SHP77 (cell line): ENCODE results near the gene TMEM140.
"Not testable (repeated sequence)": the region's sequence is repeated elsewhere in the genome, so short reads cannot be mapped to it uniquely, and the experiment has no call there.

ENCODE experiments used
- DNase-seq, 2 experiments: peaks; one replicate each; lab custom pipeline; 2025; lab: John Stamatoyannopoulos, UW

The TMEM140 gene

DNA sequence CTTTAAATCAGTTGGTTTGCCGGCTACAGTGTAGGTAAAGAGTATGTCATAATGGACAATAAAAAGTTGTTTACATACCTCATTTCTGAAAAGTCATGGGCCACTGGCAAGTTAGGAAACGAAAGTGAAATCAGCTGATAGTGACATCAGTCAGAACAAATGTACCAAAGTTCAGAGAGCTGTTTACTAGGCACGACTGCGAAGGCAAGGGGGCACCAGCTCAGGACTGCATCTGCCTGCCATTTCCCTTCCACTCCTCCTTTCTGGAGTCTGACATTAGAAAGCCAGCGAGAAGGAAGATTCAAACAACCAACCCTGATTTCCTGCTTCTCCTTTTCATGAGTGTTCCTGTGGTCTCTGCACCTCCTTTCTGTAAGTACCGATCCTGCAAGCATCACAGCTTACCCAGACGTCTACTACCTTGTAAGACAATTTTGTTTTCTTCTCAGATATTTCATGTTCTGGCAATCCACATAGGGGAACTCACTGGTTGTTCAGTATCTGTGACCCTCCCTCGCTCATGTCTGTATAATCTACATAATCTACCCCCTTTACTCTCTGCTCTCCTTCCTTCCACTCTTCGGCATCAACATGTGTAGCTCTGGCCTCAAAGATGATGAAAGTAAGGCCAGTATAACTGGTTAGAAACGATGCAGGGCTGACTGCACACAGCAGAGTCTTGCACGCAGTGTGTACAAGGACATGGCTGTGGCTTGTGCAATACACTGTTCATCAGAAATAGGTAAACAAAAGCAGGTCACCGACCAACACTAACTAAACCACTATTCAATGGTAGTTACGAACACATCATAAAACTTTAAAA, at the start of gene TMEM140:
TSS of gene TMEM140 (plus strand) at position 174 of the 823 bp plus-strand sequence. CDS start 16,370 bp downstream, outside the sequence.
- DNase-seq = peak in 1 of 2 experiments; percentile 15

DNA sequence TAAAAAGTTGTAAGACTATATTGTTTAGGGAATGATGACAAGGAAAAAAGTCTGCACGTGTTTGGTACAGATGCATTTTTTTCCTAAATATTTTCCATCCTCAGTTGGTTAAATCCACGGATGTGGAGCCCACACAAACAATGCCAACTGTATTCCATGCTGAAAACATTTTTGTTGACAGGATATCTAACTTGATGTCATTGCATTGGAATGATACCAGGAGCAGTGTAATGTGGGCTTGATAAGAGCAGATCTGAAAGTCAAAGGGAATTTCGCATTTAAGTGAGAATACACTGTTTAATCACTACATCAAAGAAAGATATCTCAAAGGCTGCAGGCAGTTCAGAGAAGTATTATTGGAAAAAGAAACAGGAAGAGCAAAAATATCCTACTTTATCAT, 49.5 kb upstream of the TMEM140 start:
- no peak for DNase-seq

DNA sequence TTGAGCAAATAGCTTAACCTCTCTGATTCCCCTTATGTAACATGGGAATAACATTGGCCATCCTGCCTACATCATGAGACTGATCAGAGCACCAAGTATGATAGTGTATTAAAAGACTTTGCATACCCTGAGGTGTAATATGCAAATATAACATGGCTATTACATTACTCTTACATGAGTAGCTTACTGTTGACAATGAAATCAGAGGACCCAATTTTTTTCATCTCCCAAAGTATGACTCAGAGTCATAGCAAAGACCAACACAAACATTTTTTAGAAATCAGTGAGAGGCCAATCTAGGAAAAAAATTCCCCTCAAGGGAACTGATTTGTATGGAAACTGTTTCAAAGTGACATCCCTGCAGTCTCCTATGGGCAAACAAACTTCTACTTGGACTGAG, 47.0 kb upstream of the TMEM140 start:
- no peak for DNase-seq

DNA sequence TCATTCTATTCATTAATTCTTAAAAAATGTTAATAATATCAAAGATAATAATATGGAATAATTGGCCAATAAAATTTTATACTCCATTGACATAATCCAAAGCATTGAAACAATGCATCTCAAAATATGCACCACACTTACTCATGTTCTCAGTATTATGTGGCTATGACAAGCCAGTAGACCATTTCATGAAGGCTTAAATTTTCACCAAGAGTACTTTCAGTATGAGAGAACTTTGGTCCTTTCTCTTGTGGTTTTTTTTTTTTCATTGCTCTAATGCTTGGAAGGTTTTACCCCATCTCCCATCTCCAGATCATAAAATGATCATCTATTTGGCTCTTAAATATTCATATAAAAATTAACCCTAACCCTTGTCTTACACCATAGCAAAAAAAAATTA, 45.5 kb upstream of the TMEM140 start:
- DNase-seq = no peak

DNA sequence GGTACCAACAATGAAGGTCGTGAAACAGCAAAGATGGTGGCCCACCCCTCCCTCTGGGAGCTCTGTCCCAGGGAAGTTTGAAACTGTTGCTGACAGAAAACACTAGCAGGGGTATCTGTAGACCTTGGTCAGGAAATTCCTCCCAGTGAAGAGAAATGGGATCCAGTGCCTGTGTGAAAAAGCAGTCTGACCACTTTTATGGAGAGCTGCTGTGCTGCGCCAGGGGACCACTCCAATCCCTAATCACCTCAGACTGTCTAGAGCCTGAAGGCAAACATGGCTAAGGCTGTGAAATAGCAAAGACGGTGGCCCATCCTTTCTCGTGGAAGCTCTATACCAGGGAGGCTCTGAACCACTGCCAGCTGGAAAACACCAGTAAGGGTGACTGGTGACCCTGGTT, 38.3 kb upstream of the TMEM140 start:
- no peak for DNase-seq

DNA sequence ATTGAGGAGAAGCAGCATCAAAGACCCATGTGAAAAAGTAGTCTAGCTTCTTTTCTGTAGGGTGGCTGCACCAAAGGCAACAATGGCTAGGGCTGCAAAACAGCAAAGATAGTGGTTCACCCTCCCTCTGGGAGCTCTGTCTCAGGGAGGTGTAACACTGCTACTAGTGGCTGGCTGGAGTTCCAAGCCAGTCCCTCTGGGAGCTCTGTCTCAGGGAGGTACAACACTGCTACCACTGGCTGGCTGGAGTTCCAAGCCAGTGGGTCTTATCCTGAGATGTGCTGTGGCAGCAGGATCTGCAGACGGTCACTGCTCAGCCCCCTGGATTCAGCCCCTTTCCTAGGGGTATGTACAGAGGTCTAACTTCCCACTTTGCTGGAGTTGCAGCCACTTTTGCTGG, 37.9 kb upstream of the TMEM140 start:
- no peak for DNase-seq

DNA sequence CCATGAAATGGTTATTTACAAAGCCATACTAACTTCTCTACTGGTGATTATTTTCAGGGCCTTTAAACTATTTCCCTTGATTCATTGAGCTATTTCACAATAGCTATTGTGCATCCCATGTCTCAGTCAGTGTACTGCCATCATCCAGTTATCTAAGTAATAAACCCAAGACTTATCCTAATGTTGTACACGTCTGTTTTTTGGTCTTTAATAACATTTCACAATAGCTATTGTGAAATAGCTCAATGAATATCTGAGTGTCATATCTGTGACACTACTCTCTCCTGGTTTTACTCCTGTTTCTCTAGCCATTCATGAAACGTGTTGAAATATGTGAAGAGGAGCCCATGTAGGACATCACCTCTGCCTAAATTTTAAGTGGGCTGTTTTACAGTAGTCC, 36.5 kb upstream of the TMEM140 start:
- no peak for DNase-seq

DNA sequence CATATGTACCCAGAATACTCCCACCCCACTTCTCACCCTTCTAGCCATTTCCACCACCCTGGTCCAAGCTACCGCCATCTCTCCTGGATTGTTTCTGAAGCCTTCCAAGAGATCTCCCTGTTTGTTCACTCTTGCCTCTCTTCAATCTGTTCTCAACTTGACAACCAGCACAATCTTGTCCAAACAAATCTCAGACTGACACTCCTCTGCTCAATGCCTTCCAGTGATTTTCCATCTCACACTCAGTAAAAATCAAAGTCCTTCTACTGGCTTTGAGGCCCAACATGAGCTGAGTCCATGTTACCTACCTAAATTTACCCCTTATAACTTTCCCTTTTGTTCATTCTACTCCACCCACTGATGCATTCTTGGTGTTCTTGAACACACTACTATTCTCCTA, 33.2 kb upstream of the TMEM140 start:
- no peak for DNase-seq

DNA sequence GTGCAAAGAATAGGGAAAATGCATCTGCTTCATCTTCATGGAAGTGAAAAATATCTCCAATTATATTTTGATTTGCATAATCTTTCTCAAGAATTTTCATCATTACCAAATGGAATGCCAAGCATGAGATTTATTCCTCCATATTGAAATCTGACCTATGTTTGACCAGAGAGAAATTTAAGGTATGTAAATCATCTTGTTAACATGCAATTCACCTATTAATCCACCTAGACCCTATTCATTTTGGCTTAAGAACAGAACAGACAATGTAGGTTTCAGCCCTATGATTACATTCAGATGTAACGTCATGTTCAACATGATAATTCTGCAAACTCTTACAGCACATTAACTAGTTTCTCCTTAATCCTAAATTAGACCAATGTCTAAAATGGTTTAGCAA, 30.8 kb upstream of the TMEM140 start:
- no peak for DNase-seq

DNA sequence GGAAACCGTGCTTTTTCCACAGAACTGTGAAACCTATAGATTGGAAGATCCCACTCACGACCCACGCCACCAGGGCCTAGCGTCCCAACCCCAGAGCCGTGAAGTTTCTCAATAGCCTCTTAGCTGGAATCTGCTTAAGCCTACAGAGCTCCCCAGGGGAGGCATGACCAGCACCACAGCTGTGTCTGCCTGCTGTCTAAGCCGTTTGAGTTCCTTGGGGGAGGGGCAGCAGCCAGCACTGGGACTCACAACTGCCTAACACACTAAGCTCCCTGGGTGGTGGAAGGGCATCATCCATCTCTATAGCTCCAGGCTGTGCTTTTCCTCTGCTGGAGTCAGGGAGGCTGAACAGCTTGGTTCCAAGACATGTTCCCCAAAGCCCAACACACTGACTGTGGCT, 26.0 kb upstream of the TMEM140 start:
- no peak for DNase-seq

DNA sequence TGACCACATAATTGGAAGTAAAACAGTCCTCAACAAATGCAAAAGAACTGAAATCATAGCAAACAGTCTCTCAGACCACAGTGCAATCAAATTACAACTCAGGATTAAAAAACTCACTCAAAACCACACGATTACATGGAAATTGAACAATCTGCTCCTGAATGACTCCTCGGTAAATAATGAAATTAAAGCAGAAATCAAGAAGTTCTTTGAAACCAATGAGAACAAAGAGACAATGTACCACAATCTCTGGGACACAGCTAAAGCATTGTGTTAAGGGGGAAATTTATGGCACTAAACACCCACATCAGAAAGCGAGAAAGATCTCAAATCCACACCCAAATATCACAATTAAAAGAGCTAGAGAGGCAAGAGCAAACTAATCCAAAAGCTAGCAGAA, 23.2 kb upstream of the TMEM140 start:
- not testable (repeated sequence) for DNase-seq

DNA sequence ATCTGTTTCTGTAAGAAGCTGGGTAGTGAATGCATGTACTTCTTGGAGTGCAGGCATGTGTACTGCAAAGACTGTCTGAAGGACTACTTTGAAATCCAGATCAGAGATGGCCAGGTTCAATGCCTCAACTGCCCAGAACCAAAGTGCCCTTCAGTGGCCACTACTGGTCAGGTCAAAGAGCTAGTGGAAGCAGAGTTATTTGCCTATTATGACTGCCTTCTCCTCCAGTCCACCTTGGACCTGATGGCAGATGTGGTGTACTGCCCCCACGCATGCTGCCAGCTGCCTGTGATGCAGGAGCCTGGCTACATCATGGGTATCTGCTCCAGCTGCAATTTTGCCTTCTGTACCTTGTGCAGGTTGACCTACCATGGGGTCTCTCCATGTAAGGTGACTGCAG, 18.9 kb upstream of the TMEM140 start:
- no peak for DNase-seq

DNA sequence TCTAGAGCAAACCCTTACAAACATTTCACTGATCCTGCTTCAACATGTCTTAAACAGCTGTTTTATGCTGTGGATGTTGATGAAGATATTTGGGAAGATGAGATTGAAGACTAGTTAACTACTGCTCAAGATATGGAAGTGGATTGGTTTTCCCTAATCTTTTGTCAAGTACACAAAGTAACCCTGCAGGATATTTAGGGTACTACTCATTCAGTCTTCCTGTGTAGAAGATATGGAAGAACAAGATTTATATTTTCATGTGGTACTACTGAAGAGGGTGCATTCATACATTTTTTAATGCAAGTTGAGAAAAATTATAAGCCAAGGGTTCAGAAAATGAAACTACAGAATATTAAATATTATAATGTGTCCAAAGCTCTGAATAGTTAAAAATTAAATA, 18.3 kb upstream of the TMEM140 start:
- no peak for DNase-seq

DNA sequence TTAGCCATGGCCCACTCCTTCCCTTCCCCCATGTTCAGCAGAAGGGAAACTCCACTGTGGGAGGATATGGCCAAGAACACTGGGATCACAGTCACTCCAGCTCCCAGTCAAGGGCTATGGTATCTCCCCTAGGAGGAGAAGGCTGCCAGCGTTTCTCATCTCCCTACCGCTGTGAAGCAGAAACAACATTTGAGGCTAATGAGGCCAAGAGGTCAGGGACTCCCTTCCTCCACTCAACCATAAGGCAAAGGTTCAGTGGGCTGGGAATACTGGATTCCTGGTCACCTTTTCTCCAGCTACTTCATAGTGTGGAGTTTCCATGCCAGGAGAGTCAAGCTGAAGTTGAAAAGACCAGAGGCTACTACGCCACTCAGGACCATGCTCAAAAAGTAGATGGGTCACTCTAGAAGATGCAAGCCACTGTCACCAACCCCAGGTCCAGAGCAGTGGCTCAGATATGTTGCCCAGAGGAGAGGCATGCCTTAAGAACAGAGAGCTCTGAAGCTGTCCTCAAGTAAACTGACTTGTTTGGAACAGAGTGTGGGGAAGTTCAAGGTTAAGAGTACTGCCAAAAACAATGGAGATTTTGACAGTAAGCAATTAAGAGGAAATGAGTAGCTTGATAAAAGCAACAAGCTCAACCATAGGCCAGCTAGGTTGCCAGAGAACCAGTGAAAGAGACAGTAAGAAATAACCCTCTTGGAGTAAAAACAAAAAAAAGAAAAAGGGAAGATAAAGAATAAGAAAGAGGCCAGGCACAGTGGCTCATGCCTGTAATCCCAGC, 3.8 kb upstream of the TMEM140 start:
- DNase-seq = no peak

DNA sequence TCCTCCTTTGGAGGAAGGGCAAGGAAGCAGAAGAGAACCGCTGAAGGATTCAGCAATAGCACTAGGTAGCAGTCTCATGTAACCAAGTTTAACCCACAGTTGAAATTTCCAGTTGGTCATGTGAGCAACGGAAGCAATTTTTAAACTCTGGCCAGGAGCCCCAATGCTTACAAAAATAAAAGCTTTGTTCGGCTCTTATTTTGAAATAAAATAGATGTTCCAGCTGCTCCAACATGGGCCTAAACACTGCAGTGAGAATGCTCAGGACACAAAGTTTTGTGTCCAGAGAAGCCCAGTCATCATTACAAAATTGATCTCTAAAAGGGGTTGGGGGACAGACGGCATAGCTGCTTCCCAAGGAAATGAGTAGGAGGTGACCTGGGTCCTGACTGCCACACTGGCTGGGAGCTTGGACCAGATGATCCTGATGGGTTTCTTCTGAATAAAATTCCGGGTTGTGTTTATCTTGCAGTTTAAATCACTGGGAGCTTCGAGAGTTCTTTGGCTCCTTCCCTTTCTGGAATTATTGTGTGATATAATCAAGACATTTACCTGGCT, 452 bp upstream of the TMEM140 start:
- DNase-seq = no peak

DNA sequence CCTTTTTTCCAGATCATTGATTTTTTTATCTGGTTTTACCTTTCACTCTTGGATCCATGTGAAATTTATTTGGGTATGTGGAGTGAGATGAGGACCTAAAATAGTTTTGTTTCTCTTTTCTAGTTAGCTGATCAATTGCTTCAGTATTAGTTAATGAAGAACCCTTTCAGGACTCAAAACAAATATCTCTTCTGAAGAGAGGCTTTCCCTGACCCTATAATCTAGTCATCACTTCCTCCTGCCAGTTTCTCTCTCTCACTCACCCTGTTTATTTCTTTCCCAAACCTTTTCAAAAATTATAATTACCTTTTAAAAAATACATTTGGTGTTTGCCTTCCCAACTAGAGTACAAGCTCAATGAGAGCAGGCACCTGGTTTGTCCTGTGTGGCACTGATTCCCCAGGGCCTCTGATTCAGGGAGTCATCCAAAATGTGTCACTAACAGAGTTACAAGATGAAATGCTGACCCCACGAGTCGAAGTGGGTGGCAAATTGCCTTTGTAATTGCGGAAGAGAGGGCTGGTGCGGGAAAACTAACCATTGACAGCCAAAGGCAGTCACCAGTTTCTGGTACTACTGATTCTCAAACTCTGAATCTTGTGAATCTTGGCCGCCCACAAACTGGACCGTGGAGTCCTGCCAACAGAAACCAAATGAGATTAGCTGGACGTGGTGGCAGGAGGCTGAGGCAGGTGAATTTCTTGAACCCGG, 2.4 kb downstream of the TMEM140 start:
- no peak for DNase-seq

DNA sequence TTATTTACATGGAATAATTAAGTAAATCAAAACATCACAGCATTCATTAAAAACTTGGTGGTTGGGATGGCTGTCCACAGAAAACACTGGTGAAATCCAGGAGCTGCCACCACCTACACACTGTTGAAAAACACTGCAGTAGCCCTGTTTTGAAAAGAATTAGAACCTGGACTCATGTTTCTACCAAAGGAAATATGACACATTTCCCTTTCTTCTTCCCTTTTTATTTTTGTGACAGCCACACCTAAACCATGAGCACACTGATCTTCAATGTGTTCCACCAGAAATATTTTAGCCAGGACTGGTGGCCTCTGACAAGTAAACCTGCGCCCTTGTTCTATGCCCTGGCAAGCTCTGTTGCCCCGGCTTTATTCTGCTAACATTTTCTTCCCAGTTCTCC, 3.3 kb downstream of the TMEM140 start:
- no peak for DNase-seq

DNA sequence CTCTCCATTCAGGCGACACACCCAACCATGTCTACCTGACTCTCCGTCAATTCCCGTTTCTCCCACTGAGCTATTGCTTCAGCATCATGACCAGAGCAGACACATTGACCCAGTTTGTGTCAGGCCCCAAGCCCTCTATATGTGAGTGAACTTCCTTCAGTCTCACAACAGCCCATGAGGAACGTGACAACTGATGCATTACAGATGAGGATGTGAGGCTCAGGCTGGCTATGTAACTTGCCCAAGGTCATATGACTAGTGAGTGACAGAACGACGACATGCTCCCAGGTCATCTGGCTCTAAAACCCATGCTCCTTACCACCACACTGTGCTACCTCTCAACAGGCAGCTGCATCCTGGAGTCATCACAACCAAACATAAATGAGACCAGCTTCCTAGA, 3.7 kb downstream of the TMEM140 start:
- no peak for DNase-seq

DNA sequence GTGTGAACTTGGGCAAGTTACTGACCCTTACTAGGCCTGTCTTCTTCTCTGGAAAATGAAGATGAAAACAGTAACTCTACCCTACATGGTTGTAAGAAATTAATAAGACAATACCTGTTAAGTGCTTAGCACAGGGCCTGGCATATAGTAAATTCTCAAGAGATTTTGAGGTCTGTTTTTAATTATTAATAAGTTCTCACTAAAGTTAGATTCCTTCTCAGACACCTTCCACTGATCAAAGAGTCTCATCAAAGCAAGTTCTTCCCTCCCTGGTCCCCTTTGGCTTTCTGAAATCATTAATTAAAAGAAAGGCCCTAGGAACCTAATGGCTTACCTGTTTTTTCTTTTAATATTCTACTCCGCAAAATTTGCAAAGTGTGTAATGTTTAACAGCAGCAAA, 4.6 kb downstream of the TMEM140 start:
- DNase-seq = no peak

DNA sequence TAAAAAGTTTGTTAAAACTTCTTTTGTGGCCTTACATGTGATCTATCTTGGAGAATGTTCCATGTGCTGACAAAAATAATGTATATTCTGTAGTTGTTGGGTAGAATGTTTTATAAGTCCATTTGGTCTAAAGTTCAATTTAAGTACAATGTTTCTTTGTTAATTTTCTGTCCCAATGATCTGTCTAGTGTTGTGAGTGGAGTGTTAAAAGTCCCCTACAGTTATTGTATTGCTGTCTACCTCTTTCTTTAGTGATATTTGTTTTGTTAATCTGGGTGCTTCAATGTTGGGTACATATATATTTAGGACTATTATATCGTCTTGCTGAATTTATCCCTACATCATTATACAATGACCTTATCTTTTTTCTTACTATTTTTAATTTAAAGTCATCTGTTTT, 6.9 kb downstream of the TMEM140 start:
- no peak for DNase-seq

DNA sequence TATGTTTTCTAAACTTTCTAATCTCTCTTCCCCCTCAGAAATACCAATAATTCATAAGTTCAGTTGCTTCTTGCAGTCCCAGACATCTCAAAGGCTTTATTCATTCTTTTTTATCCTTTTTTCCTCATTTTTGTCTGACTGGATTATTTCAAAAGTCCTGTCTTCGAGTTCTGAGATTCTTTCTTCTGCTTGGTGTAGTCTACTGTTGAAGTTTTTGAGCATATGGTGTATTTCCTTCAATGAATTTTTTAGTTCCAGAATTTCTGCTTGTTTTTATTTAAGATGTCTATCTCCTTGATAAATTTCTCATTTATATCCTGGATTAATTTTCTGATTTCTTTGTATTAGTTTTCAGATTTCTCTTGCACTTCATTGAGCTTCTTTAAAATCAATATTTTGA, 8.4 kb downstream of the TMEM140 start:
- DNase-seq = no peak

DNA sequence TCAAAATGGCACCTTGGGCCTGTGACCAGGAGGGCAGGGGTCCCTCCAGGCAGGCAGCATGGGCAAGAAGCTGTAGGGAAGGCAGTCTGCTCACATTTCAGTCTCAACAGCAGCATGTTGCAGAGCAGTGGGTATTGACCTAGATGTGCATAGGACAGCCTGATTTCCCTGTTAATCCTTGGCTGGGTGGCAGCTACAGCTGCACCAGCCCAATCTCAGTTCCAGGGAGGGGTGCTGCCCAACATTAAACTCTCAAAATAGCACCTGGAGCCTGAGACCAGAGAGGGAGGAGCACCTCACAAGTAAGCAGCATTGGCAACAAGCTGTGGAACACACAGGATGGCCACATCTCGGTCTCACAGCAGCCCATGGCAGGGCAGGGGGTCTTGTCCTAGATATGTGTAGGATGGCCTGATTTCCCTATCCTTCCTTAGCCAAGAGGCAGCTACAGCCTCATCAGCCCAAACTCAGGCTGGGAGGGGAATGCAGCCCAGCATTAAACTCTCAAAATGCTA, 10.3 kb downstream of the TMEM140 start:
- no peak for DNase-seq
